HFF-Myc (cell line): ENCODE measurements around the gene MBNL3.

Source experiments
- DNase-seq: peaks from one replicate; pipeline ENCODE4 v3.0.0-alpha.2; 2011; ENCODE audit warnings: low read depth; ENCODE audit errors: extremely low read depth
- H3K4me3 ChIP-seq: replicated peaks from 2 replicates; pipeline ENCODE4 v1.5.1; 2011; ENCODE audit warnings: low read depth, mild to moderate bottlenecking, control low read depth, low read length
- CTCF ChIP-seq: IDR thresholded peaks from 2 replicates; pipeline ENCODE4 v1.5.1; 2012; ENCODE audit warnings: mild to moderate bottlenecking, low read depth, low read length, control low read depth; ENCODE audit errors: missing control alignments

Gene MBNL3

GRCh38 chrX:132428896-132429295, 59.9 kb downstream of the MBNL3 start:
- no peak overlapping the region for H3K4me3 ChIP-seq
- DNase-seq, result no peak
- TF ChIP-seq CTCF, result no peak

GRCh38 chrX:132426695-132427281, 62.0 kb downstream of the MBNL3 start:
- no peak for TF ChIP-seq CTCF
- no peak for DNase-seq
- H3K4me3 ChIP-seq, result no peak overlapping the region

GRCh38 chrX:132425744-132426318, 63.0 kb downstream of the MBNL3 start:
- no peak for TF ChIP-seq CTCF
- no peak overlapping the region for H3K4me3 ChIP-seq
- DNase-seq, result no peak

GRCh38 chrX:132423323-132423722, 65.5 kb downstream of the MBNL3 start:
- DNase-seq, result no peak
- no peak overlapping the region for H3K4me3 ChIP-seq
- TF ChIP-seq CTCF, result no peak

GRCh38 chrX:132415012-132415411, 73.8 kb downstream of the MBNL3 start:
- no peak for DNase-seq
- H3K4me3 ChIP-seq, result no peak overlapping the region
- TF ChIP-seq CTCF, result no peak

- no peak for DNase-seq
- TF ChIP-seq CTCF, result no peak
- H3K4me3 ChIP-seq, result no peak overlapping the region
Observed at GRCh38 chrX:132414404-132414803, 74.4 kb downstream of the MBNL3 start.

- no peak for DNase-seq
- H3K4me3 ChIP-seq, result no peak overlapping the region
- no peak for TF ChIP-seq CTCF
Observed at GRCh38 chrX:132413459-132413858, 75.4 kb downstream of the MBNL3 start.
